GM08714 (cell line): ENCODE results near the gene CCL18.
"Not testable (repeated sequence)": the region's sequence is repeated elsewhere in the genome, so short reads cannot be mapped to it uniquely, and the experiment has no call there.

Experiments
- H3K4me3 ChIP-seq: fragments of 200-500 bp; sonication (Bioruptor generic); 2 replicates; pipeline ENCODE4 v1.5.1; 2014; ENCODE audit warnings: mild to moderate bottlenecking, low read length, inconsistent platforms
- ZNF274 ChIP-seq: IDR thresholded peaks from 2 replicates; pipeline ENCODE4 v1.6.1; 2012; ENCODE audit warnings: mild to moderate bottlenecking, low read depth, low read length

CCL18 gene, protein sequence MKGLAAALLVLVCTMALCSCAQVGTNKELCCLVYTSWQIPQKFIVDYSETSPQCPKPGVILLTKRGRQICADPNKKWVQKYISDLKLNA

GRCh38 chr17:36063786-36064541 is at the start of gene CCL18:
CCL18 (plus strand) TSS chr17:36064272; CDS start chr17:36064343, 71 bp downstream.
- no peak for TF ChIP-seq ZNF274
- no peak within 1 kb of the TSS for H3K4me3 ChIP-seq

DNA sequence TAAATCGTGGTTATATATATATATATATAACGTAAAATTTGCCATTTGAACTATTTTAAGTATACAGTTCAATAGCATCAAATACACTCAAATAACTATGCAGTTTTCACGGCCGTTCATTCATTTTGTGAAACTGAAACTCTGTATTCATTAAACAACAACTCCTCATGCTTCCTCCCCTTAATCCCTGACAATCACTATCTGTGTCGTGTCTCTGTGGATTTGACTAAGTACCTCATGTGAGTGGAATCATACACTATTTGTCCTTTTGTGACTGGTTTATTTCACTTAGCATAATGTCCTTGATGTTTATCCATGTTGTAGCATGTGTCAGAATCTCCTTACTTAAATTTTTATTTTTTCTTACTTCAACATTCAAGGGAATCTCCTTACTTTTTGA is 49.1 kb upstream of the CCL18 start:
- TF ChIP-seq ZNF274 = no peak
- no peak overlapping the region for H3K4me3 ChIP-seq

DNA sequence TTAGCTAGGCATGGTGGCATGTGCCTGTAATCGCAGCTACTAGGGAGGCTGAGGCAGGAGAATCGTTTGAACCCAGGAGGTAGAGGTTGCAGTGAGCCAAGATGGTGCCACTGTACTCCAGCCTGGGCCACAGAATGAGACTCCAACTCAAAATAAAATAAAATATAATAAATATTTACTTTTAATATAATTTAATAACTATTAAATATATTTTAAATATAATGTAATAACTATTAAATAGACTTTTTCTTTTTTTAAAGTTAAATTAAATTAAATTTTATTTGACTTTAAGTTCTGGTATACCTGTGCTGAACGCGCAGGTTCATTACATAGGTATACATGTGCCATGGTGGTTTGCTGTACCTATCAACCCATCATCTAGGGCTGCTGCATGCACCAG is 48.2 kb upstream of the CCL18 start:
- not testable (repeated sequence) for H3K4me3 ChIP-seq

GRCh38 chr17:36016555-36016954 is 47.5 kb upstream of the CCL18 start:
- no peak overlapping the region for H3K4me3 ChIP-seq
- no peak for TF ChIP-seq ZNF274

DNA sequence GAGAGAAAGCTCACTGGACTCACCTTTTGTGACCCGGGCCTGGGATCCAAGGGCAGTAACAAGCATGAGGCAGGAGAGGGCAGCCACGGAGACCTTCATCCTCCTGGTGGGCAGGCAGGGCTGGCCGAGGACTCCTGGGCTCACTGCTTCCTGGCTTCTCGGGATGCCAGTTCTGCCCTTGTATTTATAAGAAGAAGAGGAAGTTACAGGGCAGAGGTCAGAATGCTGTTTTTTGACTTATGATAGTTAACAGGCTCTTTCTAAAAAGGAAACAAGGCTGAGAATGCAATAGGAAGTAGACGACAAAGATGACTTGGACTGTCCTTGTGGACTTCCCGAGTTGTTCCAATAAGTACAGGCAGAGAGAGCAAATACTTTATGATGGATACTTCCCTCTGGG is 46.3 kb upstream of the CCL18 start, which contains the start of gene CCL23:
Gene CCL23, minus strand, starts transcription at position 174 of the 400 bp plus-strand sequence. Its CDS starts 75 bp downstream, at position 99.
- TF ChIP-seq ZNF274 = no peak
- no peak within 1 kb of the TSS for H3K4me3 ChIP-seq

- H3K4me3 ChIP-seq = no peak overlapping the region
- TF ChIP-seq ZNF274 = no peak
Measured at GRCh38 chr17:36019423-36019822, 44.6 kb upstream of the CCL18 start.

GRCh38 chr17:36024106-36024869 is 39.8 kb upstream of the CCL18 start:
- H3K4me3 ChIP-seq = no peak overlapping the region
- TF ChIP-seq ZNF274 = no peak

- no peak for TF ChIP-seq ZNF274
- H3K4me3 ChIP-seq = no peak overlapping the region
Measured at GRCh38 chr17:36027761-36028160, 36.3 kb upstream of the CCL18 start.

DNA sequence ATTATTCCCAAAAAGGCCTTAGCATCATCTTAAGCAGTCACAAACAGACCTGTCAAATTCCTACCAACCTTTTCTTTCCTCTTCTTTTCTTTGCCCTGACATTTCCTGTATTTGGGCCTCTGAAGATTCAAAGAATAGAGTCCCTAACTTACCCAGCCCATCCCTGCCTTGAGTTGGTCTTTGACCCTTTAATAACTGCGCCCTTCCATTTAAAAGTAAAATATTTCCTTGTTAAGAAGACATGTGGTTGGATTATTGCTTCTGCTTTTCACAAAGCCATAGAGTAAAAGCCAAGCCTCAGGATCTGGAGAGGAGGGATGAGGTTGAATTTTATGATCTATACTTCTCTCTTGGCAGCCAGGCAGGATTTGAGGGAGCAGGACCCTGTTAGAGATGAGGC is 33.1 kb upstream of the CCL18 start:
- no peak for TF ChIP-seq ZNF274
- no peak overlapping the region for H3K4me3 ChIP-seq

DNA sequence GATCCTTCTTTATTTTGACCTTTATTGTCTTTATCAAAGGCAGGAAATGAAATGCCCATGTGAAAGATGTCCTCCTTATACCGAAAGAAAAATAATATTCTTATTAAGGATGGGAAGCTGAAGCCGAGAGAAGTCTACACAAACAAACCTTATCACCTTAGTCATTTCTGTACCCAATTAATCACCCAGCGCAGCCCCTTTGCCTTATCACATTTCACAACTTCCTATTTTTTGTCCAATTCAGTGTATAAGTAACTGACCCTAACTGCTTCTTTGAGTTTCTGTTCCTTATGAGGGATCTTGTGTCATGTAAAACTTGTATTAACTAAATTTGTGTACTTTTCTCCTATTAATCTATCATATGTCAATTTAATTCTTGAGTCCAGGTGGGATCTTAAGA is 29.9 kb upstream of the CCL18 start:
- no peak for TF ChIP-seq ZNF274
- H3K4me3 ChIP-seq = no peak overlapping the region

- no peak overlapping the region for H3K4me3 ChIP-seq
- TF ChIP-seq ZNF274 = no peak
Measured at GRCh38 chr17:36036235-36036634, 27.8 kb upstream of the CCL18 start.

DNA sequence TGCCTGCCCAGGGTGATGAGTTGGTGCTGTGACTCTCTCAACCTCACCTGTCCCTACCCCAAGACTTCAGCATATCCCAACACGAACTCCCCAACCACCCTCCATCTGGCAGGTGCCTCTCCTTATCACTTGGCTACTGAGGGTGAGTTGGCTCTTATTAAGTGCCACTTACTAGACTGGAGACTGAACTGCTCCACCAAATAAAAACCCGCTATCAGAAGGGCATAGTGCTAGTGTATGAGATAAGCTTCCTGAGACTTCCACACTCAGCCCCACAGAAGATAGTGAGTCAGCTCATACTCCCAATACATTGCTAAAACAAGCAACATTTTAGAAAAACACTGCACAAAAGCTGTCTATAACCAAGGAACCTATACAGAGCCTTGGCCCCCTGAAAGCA is 16.0 kb upstream of the CCL18 start:
- no peak for TF ChIP-seq ZNF274
- no peak overlapping the region for H3K4me3 ChIP-seq

DNA sequence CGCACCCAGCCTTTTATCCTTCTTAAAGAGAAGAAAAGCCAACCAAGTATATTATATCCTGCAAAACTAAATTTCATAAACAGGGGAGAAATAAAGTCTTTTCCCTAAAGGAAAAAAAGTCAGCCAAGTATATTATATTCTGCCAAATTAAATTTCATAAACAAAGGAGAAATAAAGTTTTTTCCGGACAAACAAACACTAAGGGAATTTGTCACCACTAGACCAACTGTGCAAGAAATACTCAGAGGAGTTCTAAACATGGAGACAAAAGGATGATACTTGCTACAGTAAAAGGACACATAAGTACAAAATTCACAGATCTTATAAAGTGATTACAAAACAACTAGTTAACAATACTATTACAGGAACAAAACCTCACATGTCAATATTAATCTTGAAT is 14.4 kb upstream of the CCL18 start:
- no peak overlapping the region for H3K4me3 ChIP-seq
- TF ChIP-seq ZNF274 = no peak

DNA sequence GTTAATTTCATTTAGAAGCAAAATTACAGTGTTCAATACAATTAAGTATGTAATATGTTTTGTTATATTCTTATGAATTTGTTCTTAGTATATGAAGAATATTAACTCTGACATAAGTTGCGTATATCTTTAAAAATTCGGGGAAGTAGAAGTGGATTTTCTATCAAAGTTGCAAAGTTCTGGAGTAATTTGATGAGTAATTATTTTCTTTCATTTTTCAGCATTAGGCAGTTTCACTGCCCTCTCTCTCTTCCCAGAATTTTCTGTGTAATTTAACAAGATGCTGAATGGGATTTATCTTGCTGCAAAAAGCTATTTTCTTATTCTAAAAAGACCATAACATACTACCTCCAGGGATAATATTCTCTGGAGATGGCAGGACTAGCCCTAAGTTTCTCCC is 8.9 kb upstream of the CCL18 start:
- no peak overlapping the region for H3K4me3 ChIP-seq
- TF ChIP-seq ZNF274 = no peak

- TF ChIP-seq ZNF274 = no peak
- H3K4me3 ChIP-seq = no peak overlapping the region
Measured at GRCh38 chr17:36055921-36056520, 8.1 kb upstream of the CCL18 start.
